ENCODE measurements around the gene LRRN2.
"Not testable (repeated sequence)": the region's sequence is repeated elsewhere in the genome, so short reads cannot be mapped to it uniquely, and the experiment has no call there.

LRRN2 gene

DNA sequence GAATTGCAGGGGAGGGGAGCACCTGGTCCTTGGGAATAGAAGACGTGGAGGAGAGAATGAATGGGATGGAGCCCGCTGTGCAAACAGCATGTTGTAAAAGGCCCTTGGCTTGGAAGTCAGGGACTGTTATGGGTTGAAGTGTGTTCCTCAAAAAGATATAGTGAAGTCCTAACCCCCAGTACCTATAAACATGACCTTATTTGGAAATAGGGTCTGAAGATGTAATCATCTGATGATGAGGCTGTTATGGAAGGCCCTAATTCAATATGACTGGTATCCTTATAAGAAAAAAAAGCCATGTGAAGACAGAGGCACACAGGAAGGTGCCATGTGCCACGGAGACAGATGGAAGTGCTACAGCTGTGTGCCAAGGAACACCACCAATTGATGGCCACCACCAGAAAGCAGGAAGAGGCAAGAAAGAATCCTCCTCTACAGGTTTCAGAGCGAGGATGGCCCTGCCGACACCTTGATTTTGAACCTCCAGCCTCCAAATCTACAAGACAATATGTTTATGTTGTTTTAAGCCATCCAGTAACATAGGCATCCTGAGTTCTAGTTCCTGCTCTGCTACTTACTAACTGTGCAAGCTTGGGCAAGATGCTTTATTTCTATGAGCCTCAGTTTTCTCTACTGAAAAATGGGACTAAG is 51.2 kb downstream of the LRRN2 start:
- H3K4me3 ChIP-seq (replicated peaks; ENCODE audit: low read depth, low read length): no peak overlapping the region
- DNase-seq (ENCODE audit: low read depth): no peak
- TF ChIP-seq, protein P1, sequence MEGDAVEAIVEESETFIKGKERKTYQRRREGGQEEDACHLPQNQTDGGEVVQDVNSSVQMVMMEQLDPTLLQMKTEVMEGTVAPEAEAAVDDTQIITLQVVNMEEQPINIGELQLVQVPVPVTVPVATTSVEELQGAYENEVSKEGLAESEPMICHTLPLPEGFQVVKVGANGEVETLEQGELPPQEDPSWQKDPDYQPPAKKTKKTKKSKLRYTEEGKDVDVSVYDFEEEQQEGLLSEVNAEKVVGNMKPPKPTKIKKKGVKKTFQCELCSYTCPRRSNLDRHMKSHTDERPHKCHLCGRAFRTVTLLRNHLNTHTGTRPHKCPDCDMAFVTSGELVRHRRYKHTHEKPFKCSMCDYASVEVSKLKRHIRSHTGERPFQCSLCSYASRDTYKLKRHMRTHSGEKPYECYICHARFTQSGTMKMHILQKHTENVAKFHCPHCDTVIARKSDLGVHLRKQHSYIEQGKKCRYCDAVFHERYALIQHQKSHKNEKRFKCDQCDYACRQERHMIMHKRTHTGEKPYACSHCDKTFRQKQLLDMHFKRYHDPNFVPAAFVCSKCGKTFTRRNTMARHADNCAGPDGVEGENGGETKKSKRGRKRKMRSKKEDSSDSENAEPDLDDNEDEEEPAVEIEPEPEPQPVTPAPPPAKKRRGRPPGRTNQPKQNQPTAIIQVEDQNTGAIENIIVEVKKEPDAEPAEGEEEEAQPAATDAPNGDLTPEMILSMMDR (IDR thresholded peaks at IDR 0.05; ENCODE audit: low read length, missing control alignments): no peak

DNA sequence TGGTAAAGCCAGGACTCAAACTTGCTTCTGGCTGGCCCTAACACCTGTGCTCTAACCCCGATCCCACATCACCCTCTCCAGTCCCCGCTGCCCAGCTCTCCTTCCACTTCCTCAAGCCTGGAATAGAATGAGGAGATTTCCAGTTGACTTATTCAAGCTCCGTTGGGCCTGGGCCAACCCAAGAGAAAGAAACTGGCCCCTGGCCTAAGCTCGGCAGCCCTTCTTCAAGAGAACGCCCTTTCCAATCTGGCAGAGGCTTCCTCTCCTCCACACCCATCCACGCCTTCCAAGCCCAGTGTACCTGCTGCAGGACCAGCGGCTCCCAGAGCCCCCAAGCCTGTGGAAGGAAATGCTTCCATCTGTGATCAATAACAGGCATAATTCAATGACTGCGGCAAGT is 51.9 kb downstream of the LRRN2 start:
- H3K4me3 ChIP-seq (replicated peaks; ENCODE audit: low read depth, low read length): no peak overlapping the region
- TF ChIP-seq, protein P1 (IDR thresholded peaks at IDR 0.05; ENCODE audit: low read length, missing control alignments): no peak
- no peak for DNase-seq (ENCODE audit: low read depth)

DNA sequence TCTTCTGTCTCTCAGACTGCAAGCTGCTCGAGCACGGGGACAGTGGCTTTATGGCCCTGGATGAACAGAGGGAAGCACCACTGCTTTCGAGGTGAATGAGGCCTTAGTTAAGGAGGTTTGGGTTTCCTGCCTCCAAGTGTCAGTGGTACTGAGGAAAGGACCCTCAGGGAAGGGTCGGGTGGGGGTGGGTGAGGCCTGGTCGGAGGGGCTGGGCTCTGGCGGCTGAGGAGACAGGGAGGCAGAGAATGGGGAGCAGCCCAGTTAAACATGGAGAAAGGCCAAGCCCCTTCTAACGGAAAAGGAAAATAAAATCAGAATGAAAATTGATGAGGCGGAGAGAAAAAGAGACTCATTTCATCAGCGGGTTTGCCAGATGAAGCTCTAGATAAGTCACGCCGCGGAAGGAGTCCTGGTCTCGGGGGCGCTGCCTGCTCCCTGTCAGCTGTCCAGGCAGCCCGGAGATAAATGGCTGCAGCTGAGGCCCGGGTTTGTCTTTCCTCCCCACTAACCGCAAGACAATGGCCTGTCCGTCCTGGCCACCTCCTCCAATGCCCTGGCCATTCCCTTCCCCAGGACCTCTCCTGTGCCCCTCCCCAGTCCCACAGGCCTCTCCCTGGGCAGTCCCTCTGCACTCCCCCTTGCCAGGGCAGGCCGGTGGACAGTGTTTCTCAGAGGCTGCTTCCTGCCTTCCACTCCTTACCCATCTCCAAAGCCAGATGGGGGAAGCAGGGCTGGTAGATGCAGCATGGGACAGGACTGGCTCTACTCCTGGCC is 55.2 kb downstream of the LRRN2 start:
- no peak for DNase-seq (ENCODE audit: low read depth)
- TF ChIP-seq, protein P1 (IDR thresholded peaks at IDR 0.05; ENCODE audit: low read length, missing control alignments): no peak
- no peak overlapping the region for H3K4me3 ChIP-seq (replicated peaks; ENCODE audit: low read depth, low read length)

DNA sequence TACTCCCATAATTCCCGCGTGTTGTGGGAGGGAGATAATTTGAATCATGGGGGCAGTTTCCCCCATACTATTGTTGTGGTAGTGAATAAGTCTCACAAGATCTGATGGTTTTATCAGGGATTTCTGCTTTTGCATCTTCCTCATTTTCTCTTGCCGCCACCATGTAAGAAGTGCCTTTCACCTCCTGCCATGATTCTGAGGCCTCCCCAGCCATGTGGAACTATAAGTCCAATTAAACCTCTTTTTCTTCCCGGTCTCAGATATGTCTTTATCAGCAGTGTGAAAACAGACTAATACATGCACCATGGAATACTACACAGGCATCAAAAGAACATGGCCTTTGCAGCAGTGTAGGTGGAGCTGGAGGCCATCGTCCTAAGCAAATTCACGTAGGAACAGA is 56.1 kb downstream of the LRRN2 start:
- not testable (repeated sequence) for H3K4me3 ChIP-seq (replicated peaks; ENCODE audit: low read depth, low read length); DNase-seq (ENCODE audit: low read depth)

DNA sequence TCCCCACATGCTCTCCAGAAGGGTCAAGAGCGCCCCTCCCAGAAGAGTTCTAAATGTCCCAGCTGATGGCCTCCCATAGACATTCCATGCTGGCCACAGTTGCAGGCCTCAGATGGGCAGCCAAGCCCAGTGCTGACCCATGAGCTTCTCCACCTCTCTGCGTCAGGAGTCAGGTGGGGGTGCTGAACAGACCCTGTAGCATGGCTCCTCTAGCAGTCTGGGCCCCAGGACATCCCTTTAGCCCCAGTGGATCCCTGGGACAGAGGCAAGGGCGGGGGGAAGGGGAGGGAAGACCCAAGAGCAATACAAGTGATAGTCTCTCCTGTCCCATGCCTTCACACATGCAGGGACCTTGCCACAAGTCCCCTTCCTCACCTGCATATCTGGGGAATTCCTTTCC is 56.7 kb downstream of the LRRN2 start:
- TF ChIP-seq, protein P1 (IDR thresholded peaks at IDR 0.05; ENCODE audit: low read length, missing control alignments): no peak
- H3K4me3 ChIP-seq (replicated peaks; ENCODE audit: low read depth, low read length): no peak overlapping the region
- no peak for DNase-seq (ENCODE audit: low read depth)

DNA sequence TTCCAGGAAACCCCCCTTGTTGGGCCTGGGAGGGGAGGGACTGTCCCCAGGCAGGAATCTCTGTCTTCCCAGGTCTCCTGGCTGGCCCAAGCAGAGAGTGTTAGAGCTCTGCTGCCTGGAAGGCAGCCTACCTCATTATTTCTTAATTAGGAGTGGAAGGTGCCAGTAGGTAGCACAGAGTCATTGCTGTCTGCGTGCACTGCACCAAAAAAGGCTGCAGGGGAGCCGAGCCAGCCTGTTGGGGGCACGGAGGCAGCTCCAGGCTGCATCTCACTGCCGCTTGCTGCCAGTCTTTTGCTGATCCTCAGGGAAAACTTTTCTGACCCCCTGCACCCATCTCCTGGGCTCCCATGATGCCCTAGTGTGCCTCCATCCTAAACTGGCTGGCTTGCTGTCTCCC is 58.1 kb downstream of the LRRN2 start:
- TF ChIP-seq, protein P1 (IDR thresholded peaks at IDR 0.05; ENCODE audit: low read length, missing control alignments): no peak
- no peak overlapping the region for H3K4me3 ChIP-seq (replicated peaks; ENCODE audit: low read depth, low read length)
- no peak for DNase-seq (ENCODE audit: low read depth)

DNA sequence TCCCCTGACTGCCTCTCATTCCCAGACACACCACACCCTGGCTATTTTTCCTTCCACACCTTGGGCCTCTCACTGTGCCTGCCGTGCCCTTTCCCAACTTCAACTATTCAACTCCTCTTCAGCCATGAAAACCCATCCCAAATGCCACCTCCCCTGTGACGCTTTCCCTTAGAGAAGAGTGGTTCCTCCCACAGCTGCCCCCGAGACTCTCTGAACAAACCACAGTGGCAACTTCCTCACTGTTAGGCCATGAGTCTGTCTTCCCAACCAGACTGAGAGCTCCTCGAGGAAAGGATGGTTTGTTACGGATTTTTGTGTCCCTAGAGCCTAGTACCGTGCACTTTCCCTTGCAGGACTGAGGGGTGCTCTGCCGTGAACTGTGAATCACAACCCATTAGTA is 59.2 kb downstream of the LRRN2 start:
- no peak overlapping the region for H3K4me3 ChIP-seq (replicated peaks; ENCODE audit: low read depth, low read length)
- DNase-seq (ENCODE audit: low read depth): no peak
- TF ChIP-seq, protein P1 (IDR thresholded peaks at IDR 0.05; ENCODE audit: low read length, missing control alignments): no peak

Data from fibroblast of pulmonary artery (primary cell).